Calu3 (cell line): ENCODE data around the gene CFAP52. TPM values are rescaled to one million over a fixed set of nuclear protein-coding genes. Genes with fewer than 3 reads are reported as not detected.

Experiments
- BruUV-seq: library from RNA; stranded (reverse); fragments of 400-500 nt; replicated peaks from 2 replicates; lab custom pipeline; 2021; lab: Mats Ljungman, UMichigan
- CTCF ChIA-PET: fragments of 300-600 bp; sonication (Branson Sonifier 250); formaldehyde crosslinking; loops from one replicate; lab custom pipeline; 2022; ENCODE audit warnings: antibody characterized with exemption; lab: Charles Lee
- DNase-seq: peaks from one replicate; pipeline ENCODE4 v3.0.0; 2022
- H3K27ac Mint-ChIP-seq: one replicate; pipeline ENCODE4 v1.8.0; 2022; ENCODE audit warnings: mixed read lengths; ENCODE audit not compliant: unreplicated experiment
- H3K27me3 Mint-ChIP-seq: one replicate; pipeline ENCODE4 v1.8.0; 2022; ENCODE audit warnings: mixed read lengths; ENCODE audit not compliant: unreplicated experiment
- H3K36me3 Mint-ChIP-seq: one replicate; pipeline ENCODE4 v1.8.0; 2022; ENCODE audit warnings: mild to moderate bottlenecking, moderate library complexity, mixed read lengths; ENCODE audit not compliant: insufficient read depth, unreplicated experiment
- H3K4me1 Mint-ChIP-seq: one replicate; pipeline ENCODE4 v1.8.0; 2022; ENCODE audit warnings: mild to moderate bottlenecking, low read depth, mixed read lengths; ENCODE audit not compliant: unreplicated experiment
- H3K4me3 Mint-ChIP-seq: one replicate; pipeline ENCODE4 v1.8.0; 2022; ENCODE audit warnings: mild to moderate bottlenecking, low read depth, moderate library complexity, mixed read lengths; ENCODE audit not compliant: unreplicated experiment
- H3K9me3 Mint-ChIP-seq: one replicate; pipeline ENCODE4 v1.8.0; 2022; ENCODE audit warnings: low read depth, mixed read lengths; ENCODE audit not compliant: unreplicated experiment
- intact Hi-C: fragments of 100-400 bp; cut with micrococcal nuclease; formaldehyde crosslinking; loops from one replicate; pipeline ENCODE4 v1.10.0; 2022; ENCODE audit not compliant: unreplicated experiment
- total RNA-seq: library from RNA; stranded (reverse); gene quantifications from 2 replicates; pipeline ENCODE4 v1.2.3, GENCODE V29; 2022
- TF ChIP-seq, protein P1 (sequence below): fragments of 200-600 bp; IDR thresholded peaks from one replicate; pipeline ENCODE4 v1.8.0; 2022; ENCODE audit warnings: antibody characterized with exemption; ENCODE audit not compliant: unreplicated experiment

The CFAP52 gene
- total RNA-seq, 1 experiment from 2014 or later, result not detected

DNA sequence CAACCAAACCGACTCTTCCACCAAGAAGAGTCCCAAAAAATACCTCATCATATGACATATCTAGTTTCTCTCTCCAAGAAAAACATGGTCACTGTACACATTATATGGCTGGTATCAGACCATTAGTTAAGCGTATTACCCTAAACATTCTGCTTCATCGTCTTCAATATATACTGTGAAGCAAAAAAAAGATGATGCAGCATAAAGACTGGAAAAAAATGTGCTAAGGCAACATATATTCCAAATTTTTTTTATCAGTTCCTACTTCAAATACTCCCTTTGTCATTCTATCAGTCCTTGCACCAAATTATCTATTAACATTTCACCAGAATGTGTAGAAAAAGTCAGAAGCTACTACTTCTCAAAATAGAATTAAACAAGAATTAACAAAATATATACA is 43.7 kb upstream of the CFAP52 start:
- BruUV-seq, result no TSS peak
- CTCF ChIA-PET, result no interaction called here
- Mint-ChIP-seq H3K36me3 (no peaks in the 10 kb centered on the region), H3K27ac (no peak overlapping the region), H3K4me3 (no peak overlapping the region), H3K4me1 (no peaks in the 10 kb centered on the region), H3K27me3 (no peaks in the 10 kb centered on the region), H3K9me3 (no peaks in the 10 kb centered on the region)
- intact Hi-C loops, result no loop called here
- DNase-seq, result no peak
- TF ChIP-seq, protein P1, sequence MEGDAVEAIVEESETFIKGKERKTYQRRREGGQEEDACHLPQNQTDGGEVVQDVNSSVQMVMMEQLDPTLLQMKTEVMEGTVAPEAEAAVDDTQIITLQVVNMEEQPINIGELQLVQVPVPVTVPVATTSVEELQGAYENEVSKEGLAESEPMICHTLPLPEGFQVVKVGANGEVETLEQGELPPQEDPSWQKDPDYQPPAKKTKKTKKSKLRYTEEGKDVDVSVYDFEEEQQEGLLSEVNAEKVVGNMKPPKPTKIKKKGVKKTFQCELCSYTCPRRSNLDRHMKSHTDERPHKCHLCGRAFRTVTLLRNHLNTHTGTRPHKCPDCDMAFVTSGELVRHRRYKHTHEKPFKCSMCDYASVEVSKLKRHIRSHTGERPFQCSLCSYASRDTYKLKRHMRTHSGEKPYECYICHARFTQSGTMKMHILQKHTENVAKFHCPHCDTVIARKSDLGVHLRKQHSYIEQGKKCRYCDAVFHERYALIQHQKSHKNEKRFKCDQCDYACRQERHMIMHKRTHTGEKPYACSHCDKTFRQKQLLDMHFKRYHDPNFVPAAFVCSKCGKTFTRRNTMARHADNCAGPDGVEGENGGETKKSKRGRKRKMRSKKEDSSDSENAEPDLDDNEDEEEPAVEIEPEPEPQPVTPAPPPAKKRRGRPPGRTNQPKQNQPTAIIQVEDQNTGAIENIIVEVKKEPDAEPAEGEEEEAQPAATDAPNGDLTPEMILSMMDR, result no peak

DNA sequence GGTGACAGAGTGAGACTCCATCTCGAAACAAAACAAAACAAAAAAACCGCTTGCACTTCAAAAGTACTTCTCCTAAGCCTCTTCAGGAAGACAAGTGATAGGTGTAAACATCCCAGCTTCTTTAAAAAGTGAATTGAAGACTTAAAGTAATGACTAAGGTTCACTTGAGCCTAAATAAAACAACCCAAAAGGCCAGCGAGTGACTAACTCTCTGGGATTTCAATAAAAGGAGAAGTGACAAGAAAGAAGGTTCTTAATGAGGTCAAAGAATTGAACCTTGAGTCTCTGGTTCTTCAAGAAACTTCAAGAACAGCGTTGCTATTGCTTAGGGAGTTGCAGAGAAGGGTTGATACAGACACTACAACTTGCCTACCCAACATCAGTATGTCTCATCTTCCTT is 43.0 kb upstream of the CFAP52 start:
- BruUV-seq, result no TSS peak
- CTCF ChIA-PET, result no interaction called here
- no peaks in the 10 kb centered on the region for H3K36me3 Mint-ChIP-seq
- no peaks in the 10 kb centered on the region for H3K27me3 Mint-ChIP-seq
- TF ChIP-seq, protein P1, result no peak
- intact Hi-C loops, result no loop called here
- H3K4me3 Mint-ChIP-seq, result no peak overlapping the region
- H3K27ac Mint-ChIP-seq, result no peak overlapping the region
- H3K4me1 Mint-ChIP-seq, result no peaks in the 10 kb centered on the region
- no peaks in the 10 kb centered on the region for H3K9me3 Mint-ChIP-seq
- DNase-seq, result no peak

DNA sequence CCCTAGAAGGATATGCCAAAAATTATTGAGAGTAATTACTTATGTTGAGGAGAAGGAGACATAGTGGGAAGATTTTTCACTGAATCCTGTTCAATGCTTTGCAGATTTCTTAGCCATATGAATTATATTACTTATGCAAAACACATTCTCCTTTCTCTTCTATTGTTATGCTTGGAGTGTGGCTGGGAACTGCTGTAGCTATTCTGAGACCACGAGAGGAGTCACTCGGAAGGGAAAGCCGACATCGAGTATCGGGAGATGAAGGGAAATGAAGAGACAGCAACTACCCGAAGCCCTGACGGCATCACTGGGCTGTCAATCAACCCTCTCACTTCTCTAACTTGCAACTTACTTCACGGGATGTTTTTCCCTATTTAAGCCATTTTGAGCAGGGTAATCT is 40.4 kb upstream of the CFAP52 start:
- Mint-ChIP-seq H3K9me3 (no peaks in the 10 kb centered on the region), H3K27me3 (no peaks in the 10 kb centered on the region), H3K36me3 (no peaks in the 10 kb centered on the region), H3K4me1 (no peaks in the 10 kb centered on the region), H3K27ac (no peak overlapping the region), H3K4me3 (no peak overlapping the region)
- BruUV-seq, result no TSS peak
- intact Hi-C loops, result no loop called here
- TF ChIP-seq, protein P1, result no peak
- no peak for DNase-seq
- CTCF ChIA-PET, result no interaction called here

DNA sequence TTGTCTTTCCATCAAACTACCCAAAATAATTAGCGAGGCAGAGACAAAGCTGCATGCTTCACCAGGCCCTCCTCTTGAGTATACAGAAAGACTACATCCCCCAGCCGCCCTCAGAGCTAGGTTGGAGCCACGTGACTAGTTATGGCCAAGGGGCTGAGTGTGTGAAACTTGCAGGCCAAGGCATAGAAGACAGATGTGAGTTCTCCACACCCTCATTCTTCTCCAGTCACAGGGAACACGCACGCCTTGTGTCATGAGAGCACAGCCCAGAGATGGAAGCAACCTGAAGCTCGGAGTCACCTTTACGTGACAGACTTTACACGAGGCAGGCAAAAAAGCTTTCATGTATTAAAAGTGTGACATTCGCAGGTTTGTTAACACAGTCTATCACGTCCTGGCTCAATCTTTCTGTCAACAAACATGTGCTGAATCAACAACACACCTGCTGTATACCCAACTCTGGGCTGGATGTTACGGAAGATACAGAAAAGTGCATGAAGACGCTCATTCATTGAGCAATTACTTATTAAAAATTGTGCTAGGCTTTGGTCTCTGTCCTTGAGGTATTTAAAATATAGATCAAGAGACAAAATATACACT is 39.2 kb upstream of the CFAP52 start:
- no peaks in the 10 kb centered on the region for H3K9me3 Mint-ChIP-seq
- no peaks in the 10 kb centered on the region for H3K27me3 Mint-ChIP-seq
- H3K4me3 Mint-ChIP-seq, result no peak overlapping the region
- DNase-seq, result no peak
- CTCF ChIA-PET, result interaction anchor here (1.0 kb wide), 1 partner anchor 18 kb away, joined by 3 read pairs; no protein-coding TSS in a partner anchor
- BruUV-seq, result no TSS peak
- TF ChIP-seq, protein P1, result no peak
- H3K4me1 Mint-ChIP-seq, result no peaks in the 10 kb centered on the region
- H3K36me3 Mint-ChIP-seq, result no peaks in the 10 kb centered on the region
- intact Hi-C loops, result no loop called here
- H3K27ac Mint-ChIP-seq, result no peak overlapping the region
